ENCODE results near the gene SNTA1.

DNA sequence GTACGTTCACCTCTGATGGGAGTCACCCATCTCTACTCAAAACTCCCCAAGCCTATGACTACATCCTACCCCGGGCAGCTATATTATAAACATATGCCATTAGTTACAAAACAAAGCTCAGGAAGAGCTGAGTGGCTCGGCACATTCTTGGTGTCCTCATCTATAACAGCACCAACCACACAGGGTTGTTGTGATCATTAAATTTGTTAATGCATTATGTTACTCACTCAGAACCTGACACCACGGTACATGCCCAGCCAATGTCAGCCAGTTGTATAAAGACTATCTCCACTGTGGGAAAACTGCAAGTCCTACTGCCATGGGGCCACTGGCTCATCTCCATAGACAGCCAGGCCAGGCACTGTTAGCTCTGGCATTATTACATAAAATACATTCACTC, 50.0 kb downstream of the SNTA1 start:
- TF ChIP-seq, protein P1, sequence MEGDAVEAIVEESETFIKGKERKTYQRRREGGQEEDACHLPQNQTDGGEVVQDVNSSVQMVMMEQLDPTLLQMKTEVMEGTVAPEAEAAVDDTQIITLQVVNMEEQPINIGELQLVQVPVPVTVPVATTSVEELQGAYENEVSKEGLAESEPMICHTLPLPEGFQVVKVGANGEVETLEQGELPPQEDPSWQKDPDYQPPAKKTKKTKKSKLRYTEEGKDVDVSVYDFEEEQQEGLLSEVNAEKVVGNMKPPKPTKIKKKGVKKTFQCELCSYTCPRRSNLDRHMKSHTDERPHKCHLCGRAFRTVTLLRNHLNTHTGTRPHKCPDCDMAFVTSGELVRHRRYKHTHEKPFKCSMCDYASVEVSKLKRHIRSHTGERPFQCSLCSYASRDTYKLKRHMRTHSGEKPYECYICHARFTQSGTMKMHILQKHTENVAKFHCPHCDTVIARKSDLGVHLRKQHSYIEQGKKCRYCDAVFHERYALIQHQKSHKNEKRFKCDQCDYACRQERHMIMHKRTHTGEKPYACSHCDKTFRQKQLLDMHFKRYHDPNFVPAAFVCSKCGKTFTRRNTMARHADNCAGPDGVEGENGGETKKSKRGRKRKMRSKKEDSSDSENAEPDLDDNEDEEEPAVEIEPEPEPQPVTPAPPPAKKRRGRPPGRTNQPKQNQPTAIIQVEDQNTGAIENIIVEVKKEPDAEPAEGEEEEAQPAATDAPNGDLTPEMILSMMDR (IDR thresholded peaks at IDR 0.05) = no peak
- TF ChIP-seq ZFX (IDR thresholded peaks at IDR 0.05; ENCODE audit: borderline replicate concordance) = no peak

Data from 22Rv1 (cell line).